ENCODE data around the gene RGPD5. TPM values are rescaled to one million over a fixed set of nuclear protein-coding genes. Genes with fewer than 3 reads are reported as not detected.
"Not testable (repeated sequence)": the region's sequence is repeated elsewhere in the genome, so short reads cannot be mapped to it uniquely, and the experiment has no call there.

The RGPD5 gene
- total and polyA plus RNA-seq, 12 donors, result 5.1 to 49.7 (median 23.3) TPM

DNA sequence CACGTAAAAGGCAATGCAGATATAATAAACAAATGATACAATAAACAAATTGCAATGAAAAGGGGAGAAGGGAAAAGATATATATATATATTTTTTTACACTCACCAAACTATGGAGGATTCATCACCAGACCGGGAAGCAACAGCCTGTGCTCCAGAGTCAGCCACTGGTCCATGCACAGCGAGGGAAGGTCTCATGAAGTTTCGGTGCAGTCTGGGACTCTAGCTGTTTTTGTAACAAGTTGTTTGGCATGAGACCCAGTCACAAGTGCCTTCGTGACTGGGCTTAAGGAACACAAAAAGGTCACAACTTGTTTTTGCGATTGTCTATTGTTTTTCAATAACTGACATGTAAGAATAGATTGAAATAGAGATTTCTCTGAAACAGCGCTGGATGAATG, 99.6 kb downstream of the RGPD5 start:
- H3K36me3 ChIP-seq (replicated peaks in 1 of 2); H3K4me3 ChIP-seq; H3K9me3 ChIP-seq (replicated peaks in 1 of 3); intact Hi-C loops (cut with DNase I); H3K4me1 ChIP-seq (replicated peaks in 1 of 2); H3K27ac ChIP-seq; DNase-seq; H3K27me3 ChIP-seq: not testable (repeated sequence)
- WGBS, 4 donors, result no CpG with 5 or more reads among the region's 7 CpGs

DNA sequence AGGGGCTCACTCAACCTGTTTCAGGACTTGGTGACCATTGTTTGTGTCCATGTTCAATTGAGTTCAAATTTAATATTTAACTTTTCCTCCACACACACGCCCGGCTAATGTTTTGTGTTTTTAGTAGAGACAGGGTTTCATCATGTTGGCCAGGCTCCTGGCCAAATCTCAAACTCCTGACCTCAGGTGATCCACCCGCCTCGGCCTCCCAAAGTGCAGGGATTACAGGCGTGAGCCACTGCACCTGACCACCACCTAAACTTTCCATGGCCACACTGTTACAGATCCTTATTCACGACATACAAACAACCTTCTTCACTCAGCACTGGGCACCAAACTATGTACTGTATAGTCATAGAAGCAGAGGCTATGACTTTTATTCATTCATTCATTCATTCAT, 100.0 kb downstream of the RGPD5 start:
- H3K27ac ChIP-seq; intact Hi-C loops (cut with DNase I); H3K9me3 ChIP-seq (replicated peaks in 1 of 3); H3K4me1 ChIP-seq (replicated peaks in 1 of 2); DNase-seq; H3K36me3 ChIP-seq (replicated peaks in 1 of 2); H3K27me3 ChIP-seq; H3K4me3 ChIP-seq: not testable (repeated sequence)
- WGBS, 4 donors, result no CpG with 5 or more reads among the region's 6 CpGs

DNA sequence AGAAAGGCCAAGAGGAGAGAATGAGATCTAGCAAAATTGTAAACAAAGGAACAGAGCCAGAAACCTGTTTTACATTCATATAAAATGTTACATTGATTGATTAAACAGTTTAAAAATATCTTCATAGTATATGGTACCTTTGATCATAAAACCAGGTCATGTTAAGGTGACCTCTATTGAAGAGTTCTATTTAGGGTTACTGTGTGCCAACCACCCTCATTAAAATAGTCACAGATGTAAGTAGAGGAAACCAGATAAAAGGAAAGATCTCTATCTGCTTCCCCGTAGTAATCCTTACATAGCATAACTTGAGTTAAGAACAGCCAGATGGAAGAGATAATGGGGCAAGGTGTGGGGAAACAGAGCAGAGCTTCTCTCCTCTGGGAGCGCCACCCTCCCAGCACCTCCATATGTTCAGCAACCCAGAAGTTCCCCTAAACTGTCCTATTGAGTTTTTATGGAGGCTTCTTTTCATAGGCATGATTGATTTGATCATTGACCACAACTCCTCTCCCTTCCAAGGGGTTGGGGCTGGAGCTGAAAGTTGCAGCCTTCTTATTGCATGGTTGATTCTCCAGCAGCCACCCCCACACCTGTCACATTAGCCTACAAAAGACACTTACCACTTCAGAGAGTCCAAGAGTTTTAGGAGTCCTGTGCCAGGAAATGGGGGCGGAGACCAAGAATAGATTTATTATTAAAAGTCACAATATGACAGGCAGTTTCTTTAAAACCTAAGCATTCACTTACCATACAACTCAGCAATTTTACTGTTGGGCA, 101.2 kb downstream of the RGPD5 start:
- intact Hi-C loops (cut with DNase I); H3K27me3 ChIP-seq; H3K27ac ChIP-seq; H3K9me3 ChIP-seq (replicated peaks in 1 of 3); H3K4me3 ChIP-seq; H3K36me3 ChIP-seq (replicated peaks in 1 of 2); DNase-seq; H3K4me1 ChIP-seq (replicated peaks in 1 of 2): not testable (repeated sequence)
- WGBS, 4 donors, result no CpG with 5 or more reads among the region's 3 CpGs

GRCh38 chr2:109896212-109896611, 102.1 kb downstream of the RGPD5 start:
- H3K27me3 ChIP-seq; H3K9me3 ChIP-seq (replicated peaks in 1 of 3); H3K36me3 ChIP-seq (replicated peaks in 1 of 2); H3K4me3 ChIP-seq; H3K27ac ChIP-seq; intact Hi-C loops (cut with DNase I); DNase-seq; H3K4me1 ChIP-seq (replicated peaks in 1 of 2): not testable (repeated sequence)
- WGBS, 4 donors, result no CpG with 5 or more reads among the region's 4 CpGs

- intact Hi-C loops (cut with DNase I); H3K27ac ChIP-seq; H3K4me1 ChIP-seq (replicated peaks in 1 of 2); DNase-seq; H3K27me3 ChIP-seq; H3K9me3 ChIP-seq (replicated peaks in 1 of 3); H3K36me3 ChIP-seq (replicated peaks in 1 of 2); H3K4me3 ChIP-seq: not testable (repeated sequence)
- WGBS, 4 donors, result no CpG with 5 or more reads among the region's 8 CpGs
Measured at GRCh38 chr2:109897769-109898461, 103.8 kb downstream of the RGPD5 start.

GRCh38 chr2:109898462-109899336, 104.6 kb downstream of the RGPD5 start, which contains the start of gene LIMS3:
LIMS3 (plus strand) TSS chr2:109898688; CDS start chr2:109898729, 41 bp downstream.
- H3K9me3 ChIP-seq (replicated peaks in 1 of 3); H3K27me3 ChIP-seq; H3K4me1 ChIP-seq (replicated peaks in 1 of 2); H3K4me3 ChIP-seq; intact Hi-C loops (cut with DNase I); H3K27ac ChIP-seq; DNase-seq; H3K36me3 ChIP-seq (replicated peaks in 1 of 2): not testable (repeated sequence)
- no CpG with 5 or more reads among the region's 28 CpGs for WGBS, 4 donors

GRCh38 chr2:109905796-109906195, 111.7 kb downstream of the RGPD5 start:
- WGBS, 4 donors, result no CpG with 5 or more reads among the region's 8 CpGs
- intact Hi-C loops (cut with DNase I); H3K36me3 ChIP-seq (replicated peaks in 1 of 2); H3K27ac ChIP-seq; DNase-seq; H3K4me3 ChIP-seq; H3K9me3 ChIP-seq (replicated peaks in 1 of 3); H3K4me1 ChIP-seq (replicated peaks in 1 of 2); H3K27me3 ChIP-seq: not testable (repeated sequence)

Other genes with a start within 250 kb of the RGPD5 start
- gene SEPTIN10, start 180.3 kb upstream of the RGPD5 start, total RNA-seq, result 10 to 100 TPM; 32.5 to 91.3 (median 47.3) TPM
- 10 to 100 TPM; 18.1 to 41.5 (median 21.0) TPM for gene SEPTIN10, start 180.3 kb upstream of the RGPD5 start, polyA plus RNA-seq
- 10 to 100 TPM in 4 of 9 donors, 1 to 10 TPM in 5; 5.5 to 15.5 (median 8.4) TPM for gene SOWAHC, start 179.9 kb upstream of the RGPD5 start, total RNA-seq
- gene SOWAHC, start 179.9 kb upstream of the RGPD5 start, polyA plus RNA-seq, result 1 to 10 TPM; 2.2 to 3.8 (median 2.5) TPM
- gene LIMS3, start 104.4 kb downstream of the RGPD5 start, total RNA-seq, result 10 to 100 TPM in 5 of 9 donors, 1 to 10 TPM in 4; 3.7 to 17.3 (median 10.2) TPM
- gene LIMS3, start 104.4 kb downstream of the RGPD5 start, polyA plus RNA-seq, result 1 to 10 TPM; 1.9 to 9.4 (median 5.4) TPM